Aorta (tissue), 5 donors: ENCODE measurements around the gene GZF1. TPM values are rescaled to one million over a fixed set of nuclear protein-coding genes. Genes with fewer than 3 reads are reported as not detected.

ENCODE experiments used
- ATAC-seq: fragments of 200-7000 bp; cut with Tn5 transposase; one replicate; pipeline ENCODE4 v1.9.1; 2022; ENCODE audit warnings: moderate library complexity; ENCODE audit not compliant: low FRiP score
- DNase-seq, 2 donors: peaks; one replicate each; pipeline ENCODE4 v3.0.0-alpha.2; 2020
- H3K27ac ChIP-seq, 2 donors: one replicate each; pipeline ENCODE4 v1.5.1; 2013; ENCODE audit warnings: low read length in 2 of 2, mild to moderate bottlenecking in 2 of 2, moderate library complexity in 2 of 2, control low read depth in 1 of 2, inconsistent platforms in 1 of 2, low read depth in 1 of 2
- H3K27me3 ChIP-seq, 2 donors: one replicate each; pipeline ENCODE4 v1.6.1; 2013; ENCODE audit warnings: control low read depth in 1 of 2, low read length in 1 of 2, mild to moderate bottlenecking in 1 of 2, moderate library complexity in 1 of 2; ENCODE audit not compliant: insufficient read depth in 2 of 2, control insufficient read depth in 1 of 2
- H3K36me3 ChIP-seq, 2 donors: one replicate each; pipeline ENCODE4 v1.6.1; 2013; ENCODE audit warnings: control low read depth in 1 of 2, low read length in 1 of 2, mild to moderate bottlenecking in 1 of 2; ENCODE audit not compliant: insufficient read depth in 2 of 2, control insufficient read depth in 1 of 2
- H3K4me1 ChIP-seq, 2 donors: one replicate each; pipeline ENCODE4 v1.6.1; 2013; ENCODE audit warnings: low read length in 2 of 2, control low read depth in 1 of 2, mild to moderate bottlenecking in 1 of 2, moderate library complexity in 1 of 2; ENCODE audit not compliant: insufficient read depth in 2 of 2, control insufficient read depth in 1 of 2
- H3K4me3 ChIP-seq, 2 donors: one replicate each; pipeline ENCODE4 v1.5.1; 2013; ENCODE audit warnings: low read length in 2 of 2, control low read depth in 1 of 2, mild to moderate bottlenecking in 1 of 2
- H3K9me3 ChIP-seq: one replicate; pipeline ENCODE4 v1.6.1; 2013; ENCODE audit warnings: mild to moderate bottlenecking, low read length; ENCODE audit not compliant: control insufficient read depth
- WGBS, 2 donors: extraction: QIAGEN DNeasy Blood & Tissue Kit; methylation state at CpG; one replicate each; pipeline ENCODE4 v1.1.7; 2013; 5-methylcytosine and 5-hydroxymethylcytosine counted together
- intact Hi-C, 2 donors: fragments of 100-400 bp; cut with DNase I; formaldehyde crosslinking; loops; one replicate each; pipeline versions ENCODE4 v1.14.2 to v1.15.0; 2022
- polyA plus RNA-seq, 2 donors: library from polyadenylated mRNA; stranded (reverse); fragments of 200-250 nt; gene quantifications; one replicate each; pipeline ENCODE4 v1.2.3, GENCODE V29; 2013
- total RNA-seq, 2 donors: library from RNA; stranded (reverse); fragmentation: NEBNext Ultra II Directional; extraction: Animal tissue kit (Norgen Biotek cat#: 25700); gene quantifications; one replicate each; pipeline ENCODE4 v1.2.1, GENCODE V29; 2021
- donor health status: healthy with polysubstance abuse.
- donor health status: Bipolar disorder and iron deficiency.
- donor health status: DM: no; HTN: no; CAD: no.
- donor health status: DM: no; HTN: no; CAD: no.
- donor health status: DM: yes; HTN: yes; CAD: no.

The GZF1 gene
- total and polyA plus RNA-seq, 4 donors: 6.0 to 19.5 (median 10.9) TPM

- H3K9me3 ChIP-seq: no peaks in the 10 kb centered on the region
- H3K4me1 ChIP-seq: no peaks in the 10 kb centered on the region
- H3K27ac ChIP-seq: no peak overlapping the region
- no peak overlapping the region for H3K4me3 ChIP-seq
- H3K27me3 ChIP-seq: no peaks in the 10 kb centered on the region
- DNase-seq (no peak), ATAC-seq (no peak)
- H3K36me3 ChIP-seq: peaks cover 1 to 5% of the 10 kb centered on the region in 2 donors
- WGBS, 2 donors: 82 to 89% methylated on average over 6 of the region's 6 CpGs
- intact Hi-C loops: no loop called here
These were observed 24.5 kb downstream of the GZF1 start for GRCh38 chr20:23386304-23387117.

GRCh38 chr20:23387118-23387443 lies 25.1 kb downstream of the GZF1 start:
- no peak for ATAC-seq
- intact Hi-C loops: no loop called here
- Histone ChIP-seq H3K4me1 (no peaks in the 10 kb centered on the region), H3K27me3 (no peaks in the 10 kb centered on the region), H3K27ac (no peak overlapping the region), H3K9me3 (no peaks in the 10 kb centered on the region), H3K4me3 (no peak overlapping the region), H3K36me3 (peaks cover 2 to 9% of the 10 kb centered on the region in 2 donors)
- whole genome bisulfite sequencing, 2 donors: 96 to 97% methylated on average over 3 of the region's 3 CpGs
- no peak for DNase-seq

DNA sequence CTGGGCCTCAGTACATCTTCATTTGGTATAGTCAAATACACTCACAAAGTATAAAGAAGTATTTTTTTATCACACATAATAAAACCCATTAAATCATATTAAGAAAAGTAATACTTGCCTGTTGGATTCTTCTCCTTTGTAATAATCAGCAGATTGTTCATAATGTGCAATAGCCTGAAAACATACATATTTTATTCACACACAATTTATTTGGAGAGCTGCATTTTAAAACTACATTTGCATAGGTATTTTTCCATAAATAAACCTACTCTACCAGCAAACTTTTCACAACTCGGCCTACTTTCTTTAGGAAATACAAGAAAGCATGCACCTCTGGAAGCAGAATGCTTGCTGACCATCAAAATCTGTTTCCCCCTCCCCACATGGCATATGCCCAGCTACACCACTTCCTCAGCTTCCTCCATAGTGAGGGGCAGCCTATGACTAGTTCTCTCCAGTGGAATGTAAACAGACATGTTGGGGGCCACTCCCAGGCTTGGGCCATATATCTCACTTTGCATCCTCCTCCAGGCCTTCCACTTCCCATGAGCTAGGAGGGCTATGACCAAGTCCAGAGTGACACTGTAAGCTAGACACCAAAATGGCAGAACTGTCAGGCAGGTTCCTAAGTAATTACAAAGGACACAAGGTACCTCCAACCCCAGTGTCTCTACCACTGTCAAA lies 28.3 kb downstream of the GZF1 start:
- WGBS, 2 donors: 81 to 89% methylated on average over 1 of the region's 1 CpG
- H3K36me3 ChIP-seq: peaks cover 11 to 15% of the 10 kb centered on the region in 2 donors
- ATAC-seq: no peak
- H3K27ac ChIP-seq: no peak overlapping the region
- DNase-seq: no peak
- H3K9me3 ChIP-seq: no peaks in the 10 kb centered on the region
- intact Hi-C loops: no loop called here
- H3K4me3 ChIP-seq: no peak overlapping the region
- H3K27me3 ChIP-seq: no peaks in the 10 kb centered on the region
- H3K4me1 ChIP-seq: no peaks in the 10 kb centered on the region

GRCh38 chr20:23391707-23392310 lies 29.8 kb downstream of the GZF1 start:
- Histone ChIP-seq H3K4me1 (no peaks in the 10 kb centered on the region), H3K27ac (no peak overlapping the region), H3K9me3 (no peaks in the 10 kb centered on the region), H3K4me3 (no peak overlapping the region), H3K27me3 (no peaks in the 10 kb centered on the region), H3K36me3 (peaks cover 11 to 15% of the 10 kb centered on the region in 2 donors)
- intact Hi-C loops: no loop called here
- DNase-seq (no peak), ATAC-seq (no peak)
- 88 to 91% methylated on average over 4 of the region's 4 CpGs for WGBS, 2 donors

DNA sequence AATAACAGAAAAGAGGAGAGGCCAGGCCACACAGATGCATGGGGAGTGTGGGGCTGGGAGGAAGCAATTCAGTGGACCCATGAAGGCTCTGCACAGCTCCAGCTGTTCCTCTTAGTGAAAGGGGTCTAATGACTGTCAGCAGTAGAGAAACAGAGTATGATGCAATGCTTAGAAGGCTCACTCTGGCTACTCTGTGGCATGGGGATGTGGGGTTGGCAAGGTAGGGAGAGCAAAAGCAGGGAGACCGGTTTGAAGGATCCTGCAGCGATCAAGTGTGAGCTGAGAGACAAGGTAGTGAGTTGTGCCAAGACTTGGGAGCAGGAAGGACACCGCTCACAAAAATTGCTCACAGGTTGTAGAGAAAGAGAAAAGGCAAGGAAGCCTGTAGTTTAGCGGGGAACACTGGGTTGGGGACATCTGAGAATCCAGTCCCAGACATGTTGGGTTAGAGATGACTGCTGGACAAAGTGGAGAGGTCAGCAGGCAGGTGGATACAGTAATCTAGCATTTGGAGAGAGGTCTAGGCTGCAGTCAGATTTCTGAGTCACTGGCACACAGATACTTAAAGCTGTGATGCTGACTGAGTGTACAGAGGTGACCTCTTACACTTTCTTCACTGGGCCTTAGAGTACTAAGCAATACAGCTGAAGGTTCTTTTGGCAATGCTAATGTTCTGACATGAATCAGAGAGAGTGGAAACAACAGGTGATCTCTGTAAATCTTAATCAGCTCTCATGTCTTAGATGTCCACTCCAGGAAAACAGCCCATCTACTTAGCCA lies 32.2 kb downstream of the GZF1 start:
- no peaks in the 10 kb centered on the region for H3K4me1 ChIP-seq
- no peak overlapping the region for H3K4me3 ChIP-seq
- WGBS, 2 donors: 98 to 100% methylated on average over 4 of the region's 4 CpGs
- no peaks in the 10 kb centered on the region for H3K9me3 ChIP-seq
- H3K27ac ChIP-seq: no peak overlapping the region
- H3K36me3 ChIP-seq: peaks cover 9 to 11% of the 10 kb centered on the region in 2 donors
- DNase-seq (no peak), ATAC-seq (no peak)
- intact Hi-C loops: no loop called here
- no peaks in the 10 kb centered on the region for H3K27me3 ChIP-seq

DNA sequence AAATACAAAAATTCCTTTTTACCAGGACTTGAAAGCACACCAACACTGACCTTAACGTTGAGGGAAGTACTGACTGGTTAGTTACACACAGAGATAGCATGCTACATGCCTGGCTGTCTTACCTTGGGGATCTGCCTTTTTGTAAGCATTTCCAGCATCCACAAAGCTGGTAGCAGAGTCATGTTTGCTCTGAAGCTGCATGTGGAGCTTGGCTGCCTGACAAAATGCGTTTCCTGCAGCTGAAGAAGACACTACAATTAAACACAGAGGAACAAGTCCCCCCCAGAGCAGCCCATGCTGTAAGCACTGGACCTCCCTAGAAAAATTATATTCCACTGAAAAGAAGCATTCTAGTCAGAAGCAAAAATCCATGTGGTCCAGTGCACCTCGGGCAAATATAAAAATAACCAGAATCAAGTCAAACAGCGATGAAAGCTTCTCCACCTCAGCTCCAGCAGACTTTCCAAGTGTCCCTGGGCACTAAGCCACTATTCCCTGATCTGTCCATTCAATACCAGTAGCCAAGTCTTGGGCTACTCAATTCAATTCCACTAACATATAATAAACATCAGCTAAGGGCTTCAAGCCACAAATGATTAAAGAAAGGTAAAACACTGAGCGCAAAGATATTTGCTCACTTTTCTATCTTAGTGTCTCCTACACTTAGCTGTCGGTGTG lies 35.1 kb downstream of the GZF1 start:
- H3K4me1 ChIP-seq: no peaks in the 10 kb centered on the region
- H3K36me3 ChIP-seq: peaks cover 5 to 12% of the 10 kb centered on the region in 2 donors
- H3K9me3 ChIP-seq: no peaks in the 10 kb centered on the region
- no peak for ATAC-seq
- intact Hi-C loops: no loop called here
- 70 to 73% methylated on average over 6 of the region's 6 CpGs for WGBS, 2 donors
- H3K4me3 ChIP-seq: no peak overlapping the region
- DNase-seq: no peak
- H3K27me3 ChIP-seq: no peaks in the 10 kb centered on the region
- no peak overlapping the region for H3K27ac ChIP-seq

- no peaks in the 10 kb centered on the region for H3K27me3 ChIP-seq
- WGBS, 2 donors: 76% methylated on average over 2 of the region's 2 CpGs
- no peak for DNase-seq
- H3K9me3 ChIP-seq: no peaks in the 10 kb centered on the region
- H3K27ac ChIP-seq: no peak overlapping the region
- ATAC-seq: no peak
- no peak overlapping the region for H3K4me3 ChIP-seq
- intact Hi-C loops: no loop called here
- H3K36me3 ChIP-seq: peaks cover 0 to 11% of the 10 kb centered on the region in 2 donors
- H3K4me1 ChIP-seq: no peaks in the 10 kb centered on the region
These were observed 36.0 kb downstream of the GZF1 start for GRCh38 chr20:23397961-23398360.

DNA sequence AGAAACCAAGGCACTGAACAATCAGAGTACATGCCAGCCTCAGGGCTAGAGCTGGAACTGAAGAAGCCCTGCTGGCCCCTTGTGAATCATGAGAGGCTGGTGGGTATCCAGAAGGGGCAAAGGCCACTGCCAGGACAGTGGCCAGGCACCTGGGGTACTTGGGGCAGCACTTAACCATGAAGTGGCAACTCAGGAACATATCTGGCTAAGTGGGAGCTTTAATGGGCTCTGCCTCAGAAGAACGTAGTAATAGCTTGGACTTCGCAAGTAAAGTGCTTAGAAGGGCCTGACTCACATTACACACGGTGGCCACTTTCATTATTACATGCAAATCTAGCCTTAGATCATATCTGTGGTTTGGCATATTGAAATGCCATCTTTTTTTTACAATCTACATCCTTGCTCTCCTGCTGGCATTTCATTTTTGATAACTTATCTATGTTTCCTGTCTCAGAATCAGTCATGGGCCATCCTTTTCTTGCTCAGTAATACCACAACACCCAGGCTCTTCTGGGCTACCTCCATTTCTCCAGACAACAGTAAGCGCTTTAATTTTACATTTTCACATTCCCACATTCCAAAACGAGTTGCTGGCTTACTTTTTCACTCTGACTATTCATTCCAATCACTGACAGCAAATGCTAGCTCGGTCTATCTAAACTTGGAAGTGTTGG lies 37.7 kb downstream of the GZF1 start:
- no peak for DNase-seq
- peaks cover 0 to 3% of the 10 kb centered on the region in 2 donors for H3K36me3 ChIP-seq
- no peaks in the 10 kb centered on the region for H3K27me3 ChIP-seq
- 72 to 75% methylated on average over 6 of the region's 6 CpGs for WGBS, 2 donors
- no peak for ATAC-seq
- intact Hi-C loops: no loop called here
- no peak overlapping the region for H3K27ac ChIP-seq
- H3K4me3 ChIP-seq: no peak overlapping the region
- H3K4me1 ChIP-seq: peaks cover 0 to 2% of the 10 kb centered on the region in 2 donors
- no peaks in the 10 kb centered on the region for H3K9me3 ChIP-seq
